Retinal pigment epithelial cell (primary cell): Measurements from ENCODE around the gene TOR2A.

ENCODE experiments used
- DNase-seq: peaks from one replicate; pipeline ENCODE4 v3.0.0-alpha.2; 2010; ENCODE audit warnings: low read depth
- H3K4me3 ChIP-seq: 2 replicates; pipeline ENCODE4 v1.5.1; 2011; ENCODE audit warnings: mild to moderate bottlenecking, low read length, control low read depth, moderate library complexity
- TF ChIP-seq, protein P1 (sequence below): conservative IDR thresholded peaks from 2 replicates; pipeline ENCODE4 v1.5.1; 2011; ENCODE audit warnings: low read depth, low read length, control low read depth, inconsistent platforms

The TOR2A gene

DNA sequence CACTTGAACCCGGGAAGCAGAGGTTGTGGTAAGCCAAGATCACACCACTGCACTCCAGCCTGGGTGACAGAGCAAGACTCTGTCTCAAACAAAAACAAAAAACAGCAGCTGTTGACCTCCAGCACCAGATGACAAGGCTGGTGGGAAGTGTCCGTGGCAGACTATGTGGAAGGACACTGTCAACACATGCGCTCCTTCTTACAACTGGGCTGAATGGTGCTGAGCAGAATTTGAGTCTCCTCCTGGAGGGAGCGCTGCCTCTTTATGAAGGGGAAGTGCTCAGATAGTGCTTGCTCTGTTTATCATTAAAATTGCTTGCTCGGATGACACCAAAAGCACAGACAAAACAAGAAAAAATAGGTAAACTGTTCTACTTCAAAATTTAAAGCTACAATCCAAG is 37.5 kb downstream of the TOR2A start:
- H3K4me3 ChIP-seq: no peak overlapping the region
- DNase-seq: no peak
- TF ChIP-seq, protein P1, sequence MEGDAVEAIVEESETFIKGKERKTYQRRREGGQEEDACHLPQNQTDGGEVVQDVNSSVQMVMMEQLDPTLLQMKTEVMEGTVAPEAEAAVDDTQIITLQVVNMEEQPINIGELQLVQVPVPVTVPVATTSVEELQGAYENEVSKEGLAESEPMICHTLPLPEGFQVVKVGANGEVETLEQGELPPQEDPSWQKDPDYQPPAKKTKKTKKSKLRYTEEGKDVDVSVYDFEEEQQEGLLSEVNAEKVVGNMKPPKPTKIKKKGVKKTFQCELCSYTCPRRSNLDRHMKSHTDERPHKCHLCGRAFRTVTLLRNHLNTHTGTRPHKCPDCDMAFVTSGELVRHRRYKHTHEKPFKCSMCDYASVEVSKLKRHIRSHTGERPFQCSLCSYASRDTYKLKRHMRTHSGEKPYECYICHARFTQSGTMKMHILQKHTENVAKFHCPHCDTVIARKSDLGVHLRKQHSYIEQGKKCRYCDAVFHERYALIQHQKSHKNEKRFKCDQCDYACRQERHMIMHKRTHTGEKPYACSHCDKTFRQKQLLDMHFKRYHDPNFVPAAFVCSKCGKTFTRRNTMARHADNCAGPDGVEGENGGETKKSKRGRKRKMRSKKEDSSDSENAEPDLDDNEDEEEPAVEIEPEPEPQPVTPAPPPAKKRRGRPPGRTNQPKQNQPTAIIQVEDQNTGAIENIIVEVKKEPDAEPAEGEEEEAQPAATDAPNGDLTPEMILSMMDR: no peak

DNA sequence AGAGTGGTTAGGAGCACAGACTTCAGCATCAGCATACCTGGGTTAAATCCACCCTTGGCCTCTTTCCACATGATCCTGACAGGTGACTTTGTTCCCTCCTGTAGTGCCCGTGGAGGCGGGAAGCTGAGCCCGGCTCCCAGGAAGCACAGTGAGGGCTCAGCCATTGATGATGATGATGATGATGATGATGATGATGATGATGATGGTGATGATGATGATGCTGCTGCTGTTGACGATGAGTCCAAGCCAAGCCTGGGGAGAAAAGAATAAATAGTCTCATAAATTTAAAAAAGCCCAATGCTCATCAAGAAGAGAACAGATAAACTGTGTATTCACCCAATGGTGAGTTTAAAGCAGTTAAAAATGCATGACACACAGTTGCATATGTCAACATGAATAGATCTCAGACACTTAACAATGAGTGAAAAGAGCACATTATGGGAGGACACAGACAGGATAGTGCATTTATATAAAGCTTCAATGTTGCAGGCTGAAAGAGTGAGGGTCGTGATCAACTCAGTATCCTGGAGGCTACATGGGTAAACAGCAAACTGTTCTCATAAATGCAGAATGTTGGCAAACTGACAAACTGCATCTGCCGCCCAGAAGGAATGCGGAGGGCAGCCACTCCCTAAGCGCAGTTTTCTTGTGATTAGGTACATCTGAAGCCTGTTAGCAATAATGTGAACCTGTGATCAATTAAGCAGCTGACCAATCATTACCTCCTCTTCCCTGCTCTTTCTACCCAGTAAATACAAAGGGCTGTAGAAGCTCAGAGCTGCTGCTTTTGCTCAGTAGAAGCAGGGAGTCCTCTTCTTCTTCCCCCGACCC is 40.0 kb downstream of the TOR2A start:
- no peak for DNase-seq
- TF ChIP-seq, protein P1: no peak
- H3K4me3 ChIP-seq: no peak overlapping the region

DNA sequence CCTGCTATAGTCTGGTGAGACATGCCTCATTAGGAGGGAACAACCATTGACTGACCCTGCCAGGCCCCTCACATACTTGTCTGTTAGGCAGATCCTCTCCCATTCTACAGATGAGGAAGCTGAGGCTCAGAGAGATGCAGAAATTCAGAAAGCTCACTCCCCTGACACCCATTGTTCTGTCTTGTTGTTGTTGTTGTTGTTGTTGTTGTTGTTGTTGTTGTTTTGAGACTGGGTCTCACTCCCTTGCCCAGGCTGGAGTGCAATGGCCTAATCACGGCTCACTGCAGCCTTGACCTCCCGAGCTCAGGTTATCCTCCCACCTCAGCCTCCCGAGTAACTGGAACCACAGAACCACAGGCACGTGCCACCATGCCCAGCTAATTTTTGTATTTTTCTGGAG is 41.4 kb downstream of the TOR2A start:
- H3K4me3 ChIP-seq: no peak overlapping the region
- TF ChIP-seq, protein P1: no peak
- DNase-seq: no peak

DNA sequence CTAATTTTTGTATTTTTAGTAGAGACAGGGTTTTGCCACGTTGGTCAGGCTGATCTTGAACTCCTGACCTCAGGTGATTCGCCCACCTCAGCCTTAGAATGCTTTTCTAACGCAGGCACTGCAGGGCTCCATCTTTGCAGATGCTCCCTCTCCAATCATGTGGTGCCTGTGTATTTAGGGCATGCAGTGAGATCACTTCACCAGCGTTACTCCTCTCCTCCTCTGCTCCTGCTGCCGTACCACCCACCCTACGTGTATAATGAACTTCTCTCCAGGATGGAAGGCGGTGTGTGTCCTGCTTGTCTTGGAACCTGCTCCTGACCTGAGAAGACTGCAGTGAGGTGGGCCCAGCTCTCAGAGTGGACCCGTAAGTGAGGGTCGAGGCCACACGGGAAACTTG is 42.0 kb downstream of the TOR2A start:
- TF ChIP-seq, protein P1: no peak
- no peak overlapping the region for H3K4me3 ChIP-seq
- DNase-seq: no peak

- TF ChIP-seq, protein P1: no peak
- DNase-seq: no peak
- H3K4me3 ChIP-seq: no peak overlapping the region
Observed at GRCh38 chr9:127692071-127692470, 43.0 kb downstream of the TOR2A start.

GRCh38 chr9:127690735-127691134 is 44.4 kb downstream of the TOR2A start:
- H3K4me3 ChIP-seq: no peak overlapping the region
- TF ChIP-seq, protein P1: no peak
- no peak for DNase-seq

GRCh38 chr9:127689329-127690000 is 45.6 kb downstream of the TOR2A start:
- H3K4me3 ChIP-seq: no peak overlapping the region
- TF ChIP-seq, protein P1: no peak
- DNase-seq: no peak
